ENCODE measurements around the gene FKBP15.
"Not testable (repeated sequence)": the region's sequence is repeated elsewhere in the genome, so short reads cannot be mapped to it uniquely, and the experiment has no call there.

Gene FKBP15

GRCh38 chr9:113178087-113178486 lies 43.0 kb downstream of the FKBP15 start:
- DNase-seq, result no peak

GRCh38 chr9:113177251-113177650 lies 43.8 kb downstream of the FKBP15 start:
- DNase-seq, result no peak

GRCh38 chr9:113176803-113177202 lies 44.3 kb downstream of the FKBP15 start:
- no peak for DNase-seq

GRCh38 chr9:113173341-113173740 lies 47.7 kb downstream of the FKBP15 start:
- DNase-seq, result no peak

DNA sequence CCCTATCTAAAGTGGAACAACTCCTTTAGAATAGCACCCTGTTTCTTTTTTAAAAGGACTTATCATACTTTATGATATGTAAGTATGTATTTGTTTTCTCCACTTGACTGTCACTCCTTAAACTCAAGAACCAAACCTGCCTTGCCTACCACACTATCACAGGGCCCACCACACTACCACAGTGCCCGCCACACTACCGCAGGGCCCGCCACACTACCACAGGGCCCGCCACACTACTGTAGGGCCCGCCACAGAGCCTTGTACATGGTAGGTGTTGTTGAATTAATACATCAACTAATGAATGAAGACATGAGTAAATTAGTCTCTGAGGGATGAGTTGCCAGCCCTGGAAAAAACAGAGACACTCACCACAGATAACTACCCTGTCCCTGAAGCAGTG lies 52.3 kb downstream of the FKBP15 start:
- DNase-seq, result no peak

DNA sequence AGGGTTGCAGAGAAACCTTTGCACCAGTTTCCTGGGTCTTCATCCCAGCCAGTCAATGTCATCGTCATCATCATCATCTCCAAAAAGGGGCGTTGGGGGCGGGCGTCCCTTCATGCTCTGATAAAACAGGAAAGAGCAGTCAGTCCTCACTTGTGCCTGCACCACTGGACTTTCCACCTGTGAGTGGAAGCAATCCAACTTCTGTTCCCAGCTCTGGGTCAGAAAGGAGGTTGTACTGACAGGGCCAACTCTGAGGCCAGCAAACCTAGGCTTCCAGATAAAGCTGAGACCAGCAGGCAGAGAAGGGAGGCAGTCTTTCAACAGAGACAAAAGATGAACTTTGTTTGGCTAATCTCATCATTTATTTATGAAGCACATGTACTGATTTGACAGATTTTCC lies 55.0 kb downstream of the FKBP15 start:
- DNase-seq, result no peak

DNA sequence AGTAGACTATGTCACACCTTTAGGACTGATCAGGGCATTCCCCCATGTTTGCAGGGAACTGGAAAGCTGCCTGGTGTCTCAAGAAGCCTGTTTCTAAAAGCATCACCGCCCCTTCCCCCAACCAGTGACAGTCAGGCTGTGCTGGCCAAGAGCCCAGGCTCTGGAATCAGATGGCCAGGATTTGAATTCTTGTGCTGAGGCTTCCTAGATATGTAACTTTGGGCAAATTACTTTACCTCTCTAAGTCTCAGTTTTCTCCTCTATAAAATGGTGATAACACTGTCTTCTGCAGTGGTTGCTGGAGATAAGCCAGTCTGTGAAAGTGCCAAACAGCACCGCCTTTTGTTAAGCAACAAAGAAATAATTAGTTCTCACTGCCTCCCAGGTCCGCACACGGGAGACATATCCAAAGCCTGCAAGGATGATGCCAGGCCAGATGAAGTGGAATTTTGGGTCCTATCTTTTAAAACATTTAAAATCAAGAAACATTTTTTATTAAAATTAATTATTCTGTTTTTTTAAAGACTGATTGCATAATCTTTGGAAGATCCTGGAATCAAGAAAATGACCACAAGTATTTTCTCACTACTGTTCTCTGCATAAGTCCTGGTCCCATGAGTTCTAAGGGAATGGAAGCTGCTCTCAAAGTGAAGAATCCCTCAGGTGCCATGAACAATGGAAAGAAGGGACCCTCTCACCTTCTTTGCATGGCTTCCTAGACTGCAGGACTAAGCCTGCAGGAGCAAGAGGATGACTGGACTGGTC lies 56.4 kb downstream of the FKBP15 start:
- no peak for DNase-seq

DNA sequence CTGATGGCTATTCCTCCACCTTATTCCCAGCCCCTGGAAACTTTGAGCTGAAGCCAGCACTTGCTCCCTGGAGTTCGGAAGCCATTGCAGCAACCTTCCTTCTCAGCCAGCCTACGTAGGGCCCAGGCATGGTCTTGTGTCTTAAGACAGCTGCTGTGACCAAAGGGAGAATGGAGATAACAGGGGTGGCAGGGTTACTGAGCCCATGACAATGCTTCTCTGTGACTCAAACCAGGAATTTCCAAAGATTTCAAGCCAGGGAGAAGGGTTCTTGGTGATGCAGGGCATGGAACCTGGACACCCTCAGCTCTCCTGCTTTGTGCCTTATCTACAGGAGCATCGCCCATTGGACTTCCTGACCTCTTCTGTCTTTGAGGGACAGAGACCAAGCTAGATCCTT lies 58.1 kb downstream of the FKBP15 start:
- DNase-seq, result no peak

- DNase-seq, result no peak
Observed at GRCh38 chr9:113160571-113160970, 60.5 kb downstream of the FKBP15 start.

GRCh38 chr9:113158446-113158845 lies 62.6 kb downstream of the FKBP15 start:
- no peak for DNase-seq

- no peak for DNase-seq
Observed at GRCh38 chr9:113156880-113157279, 64.2 kb downstream of the FKBP15 start.

DNA sequence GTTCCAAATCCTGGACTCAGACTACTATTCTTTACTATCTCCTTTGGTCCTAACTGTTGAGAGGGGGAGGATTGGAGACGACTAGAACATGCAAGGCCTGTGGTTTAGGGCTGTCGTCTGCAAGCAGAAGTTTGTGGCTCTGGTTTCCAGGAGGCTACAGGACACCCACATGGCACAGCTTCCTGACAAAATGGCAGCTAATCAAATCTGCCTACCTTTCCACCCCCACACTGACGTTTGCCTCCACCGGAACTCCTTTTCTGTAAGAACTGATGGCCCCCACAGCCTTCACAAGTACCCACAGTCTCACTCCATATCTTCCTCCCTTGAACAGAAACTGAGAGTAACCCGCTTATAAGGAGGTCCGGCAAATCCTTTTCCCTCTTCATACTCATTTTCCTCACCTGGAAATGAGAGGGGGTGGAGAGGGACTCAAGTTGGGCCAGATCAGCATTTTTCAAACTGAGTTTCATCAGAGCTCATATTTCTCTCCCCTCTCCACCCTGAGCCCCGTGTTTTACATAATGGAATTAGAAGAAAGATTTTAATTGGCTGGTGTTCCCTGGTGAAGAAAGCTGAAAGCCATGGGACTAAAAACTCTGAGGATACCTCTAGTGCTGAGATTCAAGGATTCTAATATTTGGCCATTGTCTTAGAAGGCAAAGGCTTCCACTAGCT lies 65.0 kb downstream of the FKBP15 start:
- peak; percentile 10 for DNase-seq

GRCh38 chr9:113154946-113155345 lies 66.1 kb downstream of the FKBP15 start:
- DNase-seq, result no peak

DNA sequence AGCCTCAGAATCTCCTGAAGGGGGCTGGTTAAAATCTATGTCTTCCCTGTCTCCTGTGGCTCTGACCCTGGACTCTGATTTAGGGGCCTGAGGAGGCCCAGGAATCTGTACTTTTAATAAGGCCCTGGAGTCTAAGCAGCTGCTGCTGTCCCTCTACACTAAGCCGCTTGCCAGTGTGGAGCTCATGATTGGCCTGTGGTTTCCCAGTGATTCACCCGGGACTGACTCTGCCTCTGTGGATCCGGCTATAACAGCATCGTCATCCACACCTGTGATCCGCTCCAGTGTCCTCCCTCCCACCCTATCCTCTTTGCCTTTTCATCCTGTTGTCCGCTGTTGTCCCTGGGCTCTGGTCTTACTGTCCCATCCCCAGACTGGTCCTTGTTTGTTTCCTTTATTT lies 66.6 kb downstream of the FKBP15 start:
- no peak for DNase-seq

DNA sequence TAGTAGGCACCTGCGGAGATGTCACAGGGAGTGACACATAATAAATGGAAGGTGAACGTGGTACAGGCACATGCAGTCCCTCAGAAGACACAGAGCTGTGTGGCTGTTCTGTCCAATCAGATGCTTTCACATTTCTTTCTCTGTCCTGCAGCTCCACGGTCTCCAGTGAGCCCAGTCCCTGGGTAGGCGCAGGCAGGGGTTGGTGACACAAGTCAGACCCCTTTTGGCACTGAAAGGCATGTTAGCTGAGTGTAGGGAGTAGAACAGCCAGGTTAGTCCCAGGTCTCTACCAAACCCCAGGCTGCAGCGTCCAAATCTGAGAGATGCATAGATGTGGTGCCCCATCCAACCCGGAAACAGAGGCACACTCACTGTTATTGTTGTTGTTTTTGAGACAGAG lies 67.5 kb downstream of the FKBP15 start:
- DNase-seq, result no peak

DNA sequence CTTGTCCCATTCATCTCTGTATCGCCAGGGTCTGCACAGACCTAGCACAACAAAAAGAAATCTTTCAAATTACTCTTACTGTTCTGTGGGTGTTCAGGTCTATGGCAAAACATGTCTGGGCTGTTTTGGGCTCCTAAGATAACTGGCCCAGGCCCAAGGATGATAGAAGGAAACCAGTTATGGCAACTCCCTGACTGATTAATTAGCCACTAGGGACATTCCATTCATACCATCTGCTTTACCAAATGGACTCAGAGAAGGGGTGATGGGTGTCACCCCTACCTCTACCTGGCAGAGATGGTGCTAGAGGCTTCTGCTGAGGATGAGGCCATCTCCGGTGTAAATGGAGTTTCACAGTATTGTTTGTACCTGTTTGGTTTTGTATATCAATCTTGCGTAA lies 68.4 kb downstream of the FKBP15 start:
- no peak for DNase-seq

DNA sequence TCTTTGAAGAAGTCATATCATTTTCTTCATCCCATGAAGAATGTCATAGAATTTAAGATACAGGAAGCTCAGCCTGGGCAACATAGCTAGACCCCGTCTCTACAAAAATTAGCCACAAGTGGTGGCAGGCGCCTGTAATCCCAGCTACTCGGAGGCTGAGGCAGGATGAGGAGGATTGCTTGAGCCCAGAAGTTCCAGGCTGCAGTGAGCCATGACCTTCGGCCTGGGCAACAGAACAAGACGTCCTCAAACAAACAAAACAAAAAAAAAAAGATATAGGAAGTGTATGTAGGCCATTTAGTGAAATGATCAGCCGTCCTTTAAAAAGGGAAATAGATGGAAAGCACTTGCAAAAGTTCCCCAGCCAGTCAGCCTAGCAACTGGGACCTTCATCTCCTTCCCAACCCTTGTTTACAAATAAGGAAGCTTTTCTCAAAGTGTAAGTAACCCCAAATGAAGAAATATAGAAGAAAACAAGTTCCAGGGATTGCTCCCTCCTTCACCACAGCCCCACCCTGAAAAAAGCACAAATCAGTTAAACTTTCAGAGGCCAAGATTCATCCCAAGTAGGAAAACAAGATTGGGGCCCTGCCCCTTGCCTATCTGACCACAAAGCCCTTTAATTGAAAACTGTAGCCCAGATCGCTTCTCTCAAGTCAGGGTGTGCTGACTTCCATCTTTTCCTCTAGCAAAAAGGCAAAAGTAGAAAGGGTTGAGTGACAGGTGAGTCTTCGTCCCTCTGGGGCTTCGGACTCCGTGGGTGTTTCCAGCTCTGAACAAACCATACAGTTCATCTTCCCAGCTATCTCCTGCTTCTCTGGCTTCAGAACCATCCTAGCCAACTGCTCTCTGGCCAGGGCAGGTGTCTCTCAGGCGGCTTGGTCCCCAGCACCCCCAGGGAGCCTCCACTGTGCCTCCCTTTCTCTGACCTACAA lies 69.1 kb downstream of the FKBP15 start:
- no peak for DNase-seq

DNA sequence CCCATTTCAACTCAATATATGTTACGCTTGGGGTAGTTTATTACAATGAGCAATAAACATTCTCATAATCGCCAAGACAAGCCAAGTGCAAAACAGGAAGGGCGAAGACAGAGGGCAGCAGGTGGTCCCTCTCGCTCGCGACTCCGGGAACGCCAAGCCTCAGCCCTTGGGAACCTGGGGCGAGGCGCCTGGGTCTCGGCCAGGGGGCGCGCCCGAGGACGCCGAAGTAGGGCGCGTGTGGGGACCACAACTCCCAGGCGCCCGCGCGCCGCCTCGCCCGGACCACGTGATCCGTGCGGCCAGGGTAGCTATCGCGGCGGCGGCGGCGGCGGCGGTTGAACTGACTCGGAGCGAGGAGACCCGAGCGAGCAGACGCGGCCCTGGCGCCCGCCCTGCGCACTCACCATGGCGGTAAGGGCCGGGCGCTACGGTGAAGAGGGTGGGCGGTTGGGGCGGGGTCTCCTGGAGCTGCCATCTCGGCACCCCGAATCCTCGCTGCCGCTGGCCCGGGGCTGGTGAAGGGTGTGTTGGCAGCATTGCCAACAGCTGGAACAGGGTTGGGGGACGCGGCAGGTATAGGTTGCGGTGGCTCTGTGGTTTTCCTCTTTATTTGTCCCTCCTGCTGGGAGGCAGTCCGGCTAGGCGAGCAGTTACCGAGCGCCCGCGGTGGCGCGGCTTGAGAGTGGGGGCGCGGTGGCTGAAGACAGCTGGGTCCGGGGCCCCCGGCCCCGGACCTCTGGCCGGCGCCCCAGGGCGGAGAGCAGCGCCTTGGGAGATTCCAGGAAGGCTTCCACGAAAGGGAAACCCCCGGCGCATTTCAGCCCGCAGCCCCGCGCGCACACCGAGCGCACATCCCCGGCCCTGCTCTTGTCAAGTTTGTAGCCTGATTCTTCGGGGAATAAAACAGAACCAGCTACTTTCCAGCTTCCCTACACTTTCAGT lies 70.1 kb downstream of the FKBP15 start, which contains the start of gene SLC31A2:
SLC31A2 (plus strand) TSS at position 338 of the 942 bp plus-strand sequence; CDS start at position 406, 68 bp downstream.
- DNase-seq, result peak; percentile 77

DNA sequence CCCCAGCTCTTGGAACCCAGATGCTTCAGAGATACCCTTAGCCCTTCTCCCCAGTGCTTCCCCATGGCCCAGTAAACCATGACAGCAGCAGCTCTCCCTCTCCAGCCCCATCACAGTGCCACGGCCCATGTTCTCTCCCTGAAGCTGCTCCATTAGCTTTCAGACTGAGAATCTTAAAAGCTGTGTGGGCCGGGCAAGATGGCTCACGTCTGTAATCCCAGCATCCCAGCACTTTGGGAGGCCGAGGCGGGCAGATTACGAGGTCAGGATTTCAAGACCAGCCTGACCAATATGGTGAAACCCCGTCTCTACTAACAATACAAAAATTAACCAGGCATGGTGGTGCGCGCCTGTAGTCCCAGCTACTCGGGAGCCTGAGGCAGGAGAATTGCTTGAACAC lies 71.5 kb downstream of the FKBP15 start:
- not testable (repeated sequence) for DNase-seq

- no peak for DNase-seq
Observed at GRCh38 chr9:113148781-113149510, 72.1 kb downstream of the FKBP15 start.

DNA sequence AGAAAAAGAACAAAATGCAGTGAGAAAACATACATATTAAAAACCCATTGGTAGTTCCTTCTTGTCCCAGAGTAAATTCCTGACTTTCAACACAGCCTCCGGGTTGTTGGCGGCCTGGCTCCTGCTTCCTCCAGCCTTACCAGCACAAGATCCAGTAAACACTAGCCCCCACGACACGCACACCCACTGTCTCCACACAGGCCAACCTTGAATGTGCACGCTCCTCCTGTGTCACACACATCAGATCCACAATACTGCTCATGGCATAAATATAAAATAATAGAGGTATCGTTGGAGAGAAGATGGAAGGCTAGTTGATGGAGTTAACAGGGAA lies 72.7 kb downstream of the FKBP15 start:
- no peak for DNase-seq
